Endothelial cell (in vitro differentiated cells): ENCODE results near the gene SNX3. TPM values are rescaled to one million over a fixed set of nuclear protein-coding genes. Genes with fewer than 3 reads are reported as not detected.
"Not testable (repeated sequence)": the region's sequence is repeated elsewhere in the genome, so short reads cannot be mapped to it uniquely, and the experiment has no call there.

Experiments
- DNase-seq: peaks from one replicate; pipeline ENCODE4 v3.0.0; 2021; ENCODE audit warnings: low spot score
- H3K27ac Mint-ChIP-seq: one replicate; pipeline ENCODE4 v1.8.0; 2021; ENCODE audit warnings: mixed read lengths, inconsistent platforms; ENCODE audit not compliant: unreplicated experiment
- H3K27me3 Mint-ChIP-seq: one replicate; pipeline ENCODE4 v1.8.0; 2021; ENCODE audit warnings: mild to moderate bottlenecking, moderate library complexity, mixed read lengths, inconsistent platforms; ENCODE audit not compliant: unreplicated experiment
- H3K36me3 Mint-ChIP-seq: one replicate; pipeline ENCODE4 v1.8.0; 2021; ENCODE audit warnings: mild to moderate bottlenecking, low read depth, mixed read lengths, inconsistent platforms; ENCODE audit not compliant: unreplicated experiment
- H3K4me1 Mint-ChIP-seq: one replicate; pipeline ENCODE4 v1.8.0; 2021; ENCODE audit warnings: mild to moderate bottlenecking, mixed read lengths, inconsistent platforms; ENCODE audit not compliant: unreplicated experiment
- H3K4me3 Mint-ChIP-seq: one replicate; pipeline ENCODE4 v1.8.0; 2021; ENCODE audit warnings: mild to moderate bottlenecking, mixed read lengths, inconsistent platforms; ENCODE audit not compliant: unreplicated experiment
- H3K9me3 Mint-ChIP-seq: one replicate; pipeline ENCODE4 v1.8.0; 2021; ENCODE audit warnings: mixed read lengths, inconsistent platforms; ENCODE audit not compliant: unreplicated experiment
- total RNA-seq: library from RNA; stranded (reverse); fragmentation: NEBNext Ultra II Directional; extraction: Animal tissue kit (Norgen Biotek cat#: 25700); gene quantifications from one replicate; pipeline ENCODE4 v1.2.1, GENCODE V29; 2021; ENCODE audit not compliant: unreplicated experiment
- TF ChIP-seq, protein P1 (sequence below): fragments of 200-600 bp; sonication (generic); IDR thresholded peaks from one replicate; pipeline ENCODE4 v1.5.0; 2021; ENCODE audit warnings: antibody characterized with exemption; ENCODE audit not compliant: unreplicated experiment

SNX3 gene
- total RNA-seq, 1 donor from 2014 or later: 264 TPM

DNA sequence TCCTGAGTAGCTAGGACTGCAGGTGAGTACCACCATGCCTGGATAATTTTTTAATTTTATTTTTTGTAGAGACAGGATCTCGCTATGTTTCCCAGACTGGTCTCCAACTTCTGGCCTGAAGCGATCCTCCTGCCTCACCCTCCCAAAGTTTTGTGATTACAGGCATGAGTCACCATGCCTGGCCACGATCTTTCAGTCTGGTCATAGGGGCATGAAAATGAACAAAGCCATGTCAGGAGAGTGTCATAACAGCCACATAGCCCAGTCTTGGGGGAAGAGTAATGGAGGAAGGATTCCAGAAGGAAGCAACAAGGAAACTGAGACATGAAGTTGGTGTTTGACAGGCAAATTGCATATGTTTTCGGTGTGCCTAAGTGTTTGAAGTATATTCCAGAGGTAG, 17.0 kb upstream of the SNX3 start:
- no peak overlapping the region for H3K4me3 Mint-ChIP-seq
- no peaks in the 10 kb centered on the region for H3K27me3 Mint-ChIP-seq
- no peak overlapping the region for H3K27ac Mint-ChIP-seq
- H3K4me1 Mint-ChIP-seq: peaks cover 4% of the 10 kb centered on the region
- no peaks in the 10 kb centered on the region for H3K9me3 Mint-ChIP-seq
- DNase-seq: no peak
- TF ChIP-seq, protein P1, sequence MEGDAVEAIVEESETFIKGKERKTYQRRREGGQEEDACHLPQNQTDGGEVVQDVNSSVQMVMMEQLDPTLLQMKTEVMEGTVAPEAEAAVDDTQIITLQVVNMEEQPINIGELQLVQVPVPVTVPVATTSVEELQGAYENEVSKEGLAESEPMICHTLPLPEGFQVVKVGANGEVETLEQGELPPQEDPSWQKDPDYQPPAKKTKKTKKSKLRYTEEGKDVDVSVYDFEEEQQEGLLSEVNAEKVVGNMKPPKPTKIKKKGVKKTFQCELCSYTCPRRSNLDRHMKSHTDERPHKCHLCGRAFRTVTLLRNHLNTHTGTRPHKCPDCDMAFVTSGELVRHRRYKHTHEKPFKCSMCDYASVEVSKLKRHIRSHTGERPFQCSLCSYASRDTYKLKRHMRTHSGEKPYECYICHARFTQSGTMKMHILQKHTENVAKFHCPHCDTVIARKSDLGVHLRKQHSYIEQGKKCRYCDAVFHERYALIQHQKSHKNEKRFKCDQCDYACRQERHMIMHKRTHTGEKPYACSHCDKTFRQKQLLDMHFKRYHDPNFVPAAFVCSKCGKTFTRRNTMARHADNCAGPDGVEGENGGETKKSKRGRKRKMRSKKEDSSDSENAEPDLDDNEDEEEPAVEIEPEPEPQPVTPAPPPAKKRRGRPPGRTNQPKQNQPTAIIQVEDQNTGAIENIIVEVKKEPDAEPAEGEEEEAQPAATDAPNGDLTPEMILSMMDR: no peak
- H3K36me3 Mint-ChIP-seq: no peaks in the 10 kb centered on the region

DNA sequence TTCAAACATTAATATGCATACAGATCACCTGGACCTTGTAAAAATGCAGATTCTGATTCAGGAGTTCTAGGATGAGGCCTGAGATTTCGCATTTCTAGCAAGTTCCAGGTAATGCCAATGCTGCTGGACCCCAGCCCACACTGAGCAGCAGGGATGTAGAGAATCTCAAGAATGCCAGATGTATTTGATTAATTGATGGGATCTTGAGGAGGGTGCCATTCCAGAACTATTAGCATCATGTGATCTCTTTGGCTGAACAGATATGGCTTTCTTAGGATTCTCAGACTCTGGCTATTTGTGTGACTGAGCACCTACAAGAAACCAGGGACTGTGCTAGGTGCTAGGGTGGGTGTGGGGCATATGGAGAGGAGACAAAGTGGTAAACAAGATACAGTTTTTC, 16.5 kb upstream of the SNX3 start:
- H3K27me3 Mint-ChIP-seq: no peaks in the 10 kb centered on the region
- H3K36me3 Mint-ChIP-seq: no peaks in the 10 kb centered on the region
- no peak overlapping the region for H3K4me3 Mint-ChIP-seq
- no peaks in the 10 kb centered on the region for H3K9me3 Mint-ChIP-seq
- DNase-seq: no peak
- no peak overlapping the region for H3K27ac Mint-ChIP-seq
- H3K4me1 Mint-ChIP-seq: peaks cover 4% of the 10 kb centered on the region
- TF ChIP-seq, protein P1: no peak

DNA sequence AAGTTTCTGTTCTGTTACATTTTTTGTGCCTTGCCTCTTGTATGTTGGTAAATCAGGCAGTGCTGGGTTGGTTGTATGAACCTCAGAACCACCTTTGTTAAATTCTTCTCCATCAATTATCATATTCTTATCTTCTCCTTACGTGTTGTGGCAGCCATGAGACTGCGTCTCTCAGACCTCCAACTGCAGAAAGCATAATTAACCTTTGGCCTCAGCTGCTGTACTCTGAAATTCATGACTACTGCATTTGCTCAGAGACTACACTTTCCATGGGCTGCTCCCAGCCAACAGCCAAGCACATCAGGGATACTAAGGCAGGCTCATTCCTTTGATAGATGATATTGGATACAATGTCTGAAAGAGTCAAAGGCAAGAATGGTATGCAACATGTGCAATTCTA, 15.1 kb upstream of the SNX3 start:
- Mint-ChIP-seq H3K27ac (no peak overlapping the region), H3K9me3 (no peaks in the 10 kb centered on the region), H3K4me3 (no peak overlapping the region), H3K27me3 (no peaks in the 10 kb centered on the region), H3K4me1 (peaks cover 4% of the 10 kb centered on the region), H3K36me3 (no peaks in the 10 kb centered on the region)
- no peak for DNase-seq
- TF ChIP-seq, protein P1: no peak

DNA sequence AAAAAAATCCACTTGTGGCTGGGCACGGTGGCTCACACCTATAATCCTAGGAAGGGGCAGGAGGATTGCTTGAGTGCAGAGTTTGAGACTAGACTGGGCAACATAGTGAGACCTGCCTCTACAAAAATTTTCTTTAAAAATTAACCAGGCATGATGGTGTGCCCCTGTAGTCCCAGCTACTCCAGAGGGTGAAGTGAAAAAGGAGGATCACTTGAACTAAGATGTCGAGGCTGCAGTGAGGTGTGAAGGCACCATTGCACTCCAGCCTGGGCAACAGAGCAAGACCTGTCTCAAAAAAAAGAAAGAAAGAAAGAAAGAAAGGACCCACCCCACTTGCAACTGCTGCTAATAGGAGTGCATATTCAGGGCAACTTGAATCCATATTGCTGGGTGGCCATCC, 13.7 kb upstream of the SNX3 start:
- DNase-seq: no peak
- no peaks in the 10 kb centered on the region for H3K36me3 Mint-ChIP-seq
- peaks cover 4% of the 10 kb centered on the region for H3K4me1 Mint-ChIP-seq
- no peak overlapping the region for H3K27ac Mint-ChIP-seq
- H3K27me3 Mint-ChIP-seq: no peaks in the 10 kb centered on the region
- H3K4me3 Mint-ChIP-seq: no peak overlapping the region
- no peaks in the 10 kb centered on the region for H3K9me3 Mint-ChIP-seq
- TF ChIP-seq, protein P1: no peak

DNA sequence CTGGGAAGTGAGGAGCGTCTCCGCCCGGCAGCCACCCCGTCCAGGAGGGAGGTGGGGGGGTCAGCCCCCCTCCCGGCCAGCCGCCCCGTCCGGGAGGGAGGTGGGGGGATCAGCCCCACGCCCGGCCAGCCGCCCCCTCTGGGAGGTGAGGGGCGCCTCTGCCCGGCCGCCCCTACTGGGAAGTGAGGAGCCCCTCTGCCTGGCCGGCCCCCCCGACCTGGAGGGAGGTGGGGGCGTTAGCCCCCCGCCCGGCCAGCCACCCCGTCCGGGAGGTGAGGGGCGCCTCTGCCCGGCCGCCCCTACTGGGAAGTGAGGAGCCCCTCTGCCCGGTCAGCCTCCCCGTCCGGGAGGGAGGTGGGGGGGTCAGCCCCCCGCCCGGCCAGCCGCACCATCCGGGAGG, 9.1 kb upstream of the SNX3 start:
- not testable (repeated sequence) for H3K4me3 Mint-ChIP-seq, H3K27me3 Mint-ChIP-seq, H3K27ac Mint-ChIP-seq, DNase-seq, H3K36me3 Mint-ChIP-seq, H3K9me3 Mint-ChIP-seq, H3K4me1 Mint-ChIP-seq

DNA sequence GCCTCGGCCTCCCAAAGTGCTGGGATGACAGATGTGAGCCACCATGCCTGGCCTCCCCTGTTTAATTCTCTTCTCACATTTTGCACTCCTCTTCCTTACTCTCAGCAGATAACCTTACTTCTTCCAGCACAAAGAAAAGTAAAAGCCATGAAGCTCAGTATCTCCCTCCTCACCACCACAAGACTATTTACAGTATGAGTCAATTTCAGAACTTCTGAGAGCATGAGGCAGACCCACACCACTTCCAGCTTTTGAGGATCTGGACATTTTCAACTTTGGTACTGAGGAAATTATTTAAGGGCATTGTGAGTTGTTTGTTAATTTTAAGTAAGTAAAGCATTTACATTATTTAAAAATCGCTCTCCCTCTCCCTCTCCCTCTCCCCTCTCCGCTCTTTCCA, 8.0 kb upstream of the SNX3 start:
- H3K4me1 Mint-ChIP-seq: no peaks in the 10 kb centered on the region
- H3K4me3 Mint-ChIP-seq: no peak overlapping the region
- H3K27ac Mint-ChIP-seq: no peak overlapping the region
- TF ChIP-seq, protein P1: no peak
- H3K27me3 Mint-ChIP-seq: no peaks in the 10 kb centered on the region
- no peaks in the 10 kb centered on the region for H3K9me3 Mint-ChIP-seq
- H3K36me3 Mint-ChIP-seq: no peaks in the 10 kb centered on the region
- no peak for DNase-seq
